CD14-positive monocyte (primary cell): ENCODE measurements around the gene PXN. TPM values are rescaled to one million over a fixed set of nuclear protein-coding genes. Genes with fewer than 3 reads are reported as not detected.

Source experiments
- DNase-seq, 3 donors: peaks; one replicate each; pipeline ENCODE4 v3.0.0-alpha.2; 2011 to 2022
- H2AFZ ChIP-seq: 2 replicates; pipeline ENCODE4 v1.6.0; 2012; ENCODE audit warnings: mild to moderate bottlenecking, low read depth, low read length, inconsistent platforms; ENCODE audit not compliant: insufficient read depth, poor library complexity, severe bottlenecking
- H3K27ac ChIP-seq, 2 donors: 1 replicate in 1 of 2; 2 replicates in 1 of 2; pipeline ENCODE4 v1.5.1; 2012 to 2013; ENCODE audit warnings: low read length in 2 of 2, control low read depth in 1 of 2, inconsistent platforms in 1 of 2, low read depth in 1 of 2, mild to moderate bottlenecking in 1 of 2
- H3K27me3 ChIP-seq, 2 donors: one replicate each; pipeline versions ENCODE4 v1.6.0 to v1.6.1; 2011 to 2013; ENCODE audit warnings: low read length in 2 of 2; ENCODE audit not compliant: control insufficient read depth in 2 of 2, insufficient read depth in 2 of 2
- H3K36me3 ChIP-seq, 2 donors: replicated peaks in 1 of 2; 1 replicate in 1 of 2; 2 replicates in 1 of 2; pipeline versions ENCODE4 v1.5.1 to v1.6.1; 2012 to 2013; ENCODE audit warnings: low read length in 2 of 2, control low read depth in 1 of 2, inconsistent platforms in 1 of 2, mild to moderate bottlenecking in 1 of 2; ENCODE audit not compliant: insufficient read depth in 2 of 2, control insufficient read depth in 1 of 2
- H3K4me1 ChIP-seq, 2 donors: 1 replicate in 1 of 2; 2 replicates in 1 of 2; pipeline versions ENCODE4 v1.5.1 to v1.6.1; 2012 to 2013; ENCODE audit warnings: low read length in 2 of 2, control low read depth in 1 of 2, inconsistent platforms in 1 of 2, mild to moderate bottlenecking in 1 of 2, moderate library complexity in 1 of 2; ENCODE audit not compliant: insufficient read depth in 2 of 2, control insufficient read depth in 1 of 2
- H3K4me2 ChIP-seq: replicated peaks from 2 replicates; pipeline ENCODE3; 2012; ENCODE audit warnings: low read length, moderate library complexity, mild to moderate bottlenecking; ENCODE audit not compliant: poor library complexity, severe bottlenecking; ENCODE audit errors: extremely low read depth
- H3K4me3 ChIP-seq, 3 experiments: fragments of 200-600 bp in 1 of 3; sonication (generic) in 1 of 3; replicated peaks in 1 of 3; 1 replicate in 2 of 3; 2 replicates in 1 of 3; pipeline ENCODE4 v1.5.1; 2011 to 2013; ENCODE audit warnings: low read length in 3 of 3, mild to moderate bottlenecking in 3 of 3, control low read depth in 2 of 3, low read depth in 2 of 3, inconsistent platforms in 1 of 3, moderate library complexity in 1 of 3
- H3K79me2 ChIP-seq: 2 replicates; pipeline ENCODE4 v1.6.0; 2012; ENCODE audit warnings: mild to moderate bottlenecking, control low read depth, inconsistent platforms, low read length, moderate library complexity; ENCODE audit not compliant: insufficient read depth
- H3K9ac ChIP-seq: 2 replicates; pipeline ENCODE4 v1.6.0; 2017; ENCODE audit warnings: low read length, mild to moderate bottlenecking; ENCODE audit not compliant: insufficient read depth, poor library complexity, severe bottlenecking
- H3K9me3 ChIP-seq, 2 donors: replicated peaks in 1 of 2; 1 replicate in 1 of 2; 2 replicates in 1 of 2; pipeline versions ENCODE4 v1.5.1 to v1.6.1; 2012 to 2013; ENCODE audit warnings: low read length in 2 of 2, control low read depth in 1 of 2; ENCODE audit not compliant: control insufficient read depth in 1 of 2, insufficient read depth in 1 of 2
- H4K20me1 ChIP-seq: 2 replicates; pipeline ENCODE4 v1.6.0; 2012; ENCODE audit warnings: mild to moderate bottlenecking, low read length, control low read depth, moderate library complexity; ENCODE audit not compliant: insufficient read depth
- H3K27ac Mint-ChIP-seq, 7 donors: one replicate each; pipeline ENCODE4 v1.8.0; 2020; ENCODE audit warnings: mild to moderate bottlenecking in 7 of 7, mixed read lengths in 7 of 7, moderate library complexity in 6 of 7, inconsistent platforms in 2 of 7
- H3K27me3 Mint-ChIP-seq, 3 donors: one replicate each; pipeline ENCODE4 v1.8.0; 2021 to 2022; ENCODE audit warnings: low read depth in 3 of 3, mild to moderate bottlenecking in 3 of 3, mixed read lengths in 3 of 3, moderate library complexity in 3 of 3, inconsistent platforms in 1 of 3
- H3K36me3 Mint-ChIP-seq, 2 donors: one replicate each; pipeline ENCODE4 v1.8.0; 2020; ENCODE audit warnings: mixed read lengths in 2 of 2, inconsistent platforms in 1 of 2, mild to moderate bottlenecking in 1 of 2
- H3K4me1 Mint-ChIP-seq: one replicate; pipeline ENCODE4 v1.8.0; 2020; ENCODE audit warnings: mild to moderate bottlenecking, mixed read lengths
- H3K4me3 Mint-ChIP-seq, 2 donors: one replicate each; pipeline ENCODE4 v1.8.0; 2020; ENCODE audit warnings: mild to moderate bottlenecking in 2 of 2, mixed read lengths in 2 of 2, moderate library complexity in 1 of 2
- H3K9me3 Mint-ChIP-seq, 7 donors: one replicate each; pipeline ENCODE4 v1.8.0; 2020 to 2022; ENCODE audit warnings: mixed read lengths in 7 of 7, mild to moderate bottlenecking in 6 of 7, moderate library complexity in 6 of 7, inconsistent platforms in 2 of 7
- CTCF ChIP-seq: fragments of 200-600 bp; IDR thresholded peaks from one replicate; pipeline ENCODE4 v1.8.0; 2022; ENCODE audit warnings: antibody characterized with exemption, mild to moderate bottlenecking
- WGBS: methylation state at CpG from one replicate; pipeline ENCODE4 v1.1.5; 2013; ENCODE audit warnings: missing lambda C conversion rate; ENCODE audit not compliant: insufficient coverage; 5-methylcytosine and 5-hydroxymethylcytosine counted together
- intact Hi-C, 2 donors: fragments of 100-400 bp; cut with micrococcal nuclease; formaldehyde crosslinking; loops; one replicate each; pipeline versions ENCODE4 v1.15.0 to v1.15.1; 2023
- polyA plus RNA-seq, 3 donors: library from polyadenylated mRNA; depleted of rRNA in 1 of 3; unstranded in 2 of 3; stranded (reverse) in 1 of 3; fragments of 300-500 nt in 2 of 3; fragments of >200 nt in 1 of 3; fragmentation: Illumina TruSeq in 2 of 3; gene quantifications; 1 replicate in 2 of 3; 2 replicates in 1 of 3; pipeline ENCODE4 v1.2.3, GENCODE V29; 2012 to 2021
- small RNA-seq: library from RNA; depleted of rRNA; stranded (forward); fragments of <200 nt; gene quantifications from one replicate; pipeline ENCODE3, GENCODE V24; 2012; ENCODE audit warnings: low read depth; ENCODE audit not compliant: insufficient read length

The PXN gene
- polyA plus RNA-seq, 3 donors: 62.5 to 106 (median 98.4) TPM

- Mint-ChIP-seq H3K27ac (peak overlapping the region in 2 of 7 donors; percentile 30 to 62), H3K4me3 (no peak overlapping the region), H3K9me3 (no peaks in the 10 kb centered on the region)
Observed at GRCh38 chr12:120162763-120163162, 102.8 kb downstream of the PXN start.

GRCh38 chr12:120161852-120162251, 103.7 kb downstream of the PXN start:
- peaks cover 77 to 94% of the 10 kb centered on the region in 2 donors for H3K36me3 Mint-ChIP-seq
- H3K4me1 ChIP-seq: no peaks in the 10 kb centered on the region

More at GRCh38 chr12:120162763-120163162, 102.8 kb downstream of the PXN start:
- Histone ChIP-seq H3K9me3 (no peaks in the 10 kb centered on the region), H2AFZ (no peak overlapping the region), H3K4me2 (no peak overlapping the region), H3K27me3 (no peaks in the 10 kb centered on the region), H3K36me3 (peaks cover 79 to 88% of the 10 kb centered on the region in 2 donors), H3K9ac (no peak overlapping the region), H3K79me2 (no peaks in the 10 kb centered on the region), H3K4me3 (no peak overlapping the region), H3K4me1 (no peaks in the 10 kb centered on the region), H4K20me1 (no peaks in the 10 kb centered on the region), H3K27ac (no peak overlapping the region)
- Mint-ChIP-seq H3K27me3 (peaks cover 0 to 1% (median 0%) of the 10 kb centered on the region in 3 donors), H3K36me3 (peaks cover 70 to 92% of the 10 kb centered on the region in 2 donors), H3K4me1 (no peaks in the 10 kb centered on the region)
- intact Hi-C loops: no loop called here
- WGBS: no CpG with 5 or more reads among the region's 8 CpGs
- DNase-seq: no peak
- TF ChIP-seq CTCF: no peak

More at GRCh38 chr12:120161852-120162251, 103.7 kb downstream of the PXN start:
- H4K20me1 ChIP-seq: no peaks in the 10 kb centered on the region
- no peaks in the 10 kb centered on the region for H3K27me3 ChIP-seq
- H3K9me3 ChIP-seq: no peaks in the 10 kb centered on the region
- intact Hi-C loops: no loop called here
- no peak overlapping the region for H2AFZ ChIP-seq
- no peak overlapping the region for H3K9ac ChIP-seq
- Mint-ChIP-seq H3K27ac (no peak overlapping the region), H3K27me3 (peaks cover 0 to 1% (median 0%) of the 10 kb centered on the region in 3 donors), H3K4me1 (no peaks in the 10 kb centered on the region), H3K4me3 (no peak overlapping the region), H3K9me3 (no peaks in the 10 kb centered on the region)
- peaks cover 82 to 88% of the 10 kb centered on the region in 2 donors for H3K36me3 ChIP-seq
- TF ChIP-seq CTCF: no peak
- no peak for DNase-seq
- H3K4me2 ChIP-seq: no peak overlapping the region
- 99% methylated on average over 10 of the region's 11 CpGs for WGBS
- no peak overlapping the region for H3K27ac ChIP-seq
- H3K4me3 ChIP-seq: no peak overlapping the region
- no peaks in the 10 kb centered on the region for H3K79me2 ChIP-seq

Small RNAs within 50 kb of the gene (small RNA-seq; reads per million reads assigned to genes)
- 68.7 reads per million, percentile 95 among the genes with 10 or more reads in this experiment for gene RNU4-1
- gene RNU4-2: 398 reads per million, percentile 98 among the genes with 10 or more reads in this experiment
- gene RNU6-1088P: not detected

Other genes with a start within 250 kb of the PXN start
- 10 to 100 TPM; 20.4 to 27.3 (median 21.6) TPM for gene RAB35, start 149.0 kb downstream of the PXN start, polyA plus RNA-seq
- gene GCN1, start 71.0 kb downstream of the PXN start, polyA plus RNA-seq: 10 to 100 TPM in 1 of 3 donors, 1 to 10 TPM in 2; 5.0 to 22.1 (median 8.3) TPM
- 1,000 to 10,000 TPM in 1 of 3 donors, 100 to 1,000 TPM in 2; 650 to 1,928 (median 651) TPM for gene RPLP0, start 64.6 kb downstream of the PXN start, polyA plus RNA-seq
- 10 to 100 TPM in 1 of 3 donors, not detected in 2; 52.3 TPM for gene RNU4-2, start 26.2 kb upstream of the PXN start, polyA plus RNA-seq
- gene RNU4-1, start 27.5 kb upstream of the PXN start, polyA plus RNA-seq: not detected
- under 1 TPM; 0.30 to 0.72 (median 0.53) TPM for gene SIRT4, start 36.6 kb upstream of the PXN start, polyA plus RNA-seq
- gene PLA2G1B, start 62.0 kb upstream of the PXN start, polyA plus RNA-seq: not detected
- not detected for gene MSI1, start 103.4 kb upstream of the PXN start, polyA plus RNA-seq
- gene COX6A1, start 172.4 kb upstream of the PXN start, polyA plus RNA-seq: 100 to 1,000 TPM; 345 to 924 (median 901) TPM
- gene TRIAP1, start 180.7 kb upstream of the PXN start, polyA plus RNA-seq: 10 to 100 TPM; 11.3 to 61.9 (median 57.0) TPM
- gene GATC, start 180.7 kb upstream of the PXN start, polyA plus RNA-seq: 10 to 100 TPM; 10.7 to 13.8 (median 11.3) TPM
- 100 to 1,000 TPM; 127 to 218 (median 200) TPM for gene SRSF9, start 204.0 kb upstream of the PXN start, polyA plus RNA-seq
- 100 to 1,000 TPM; 184 to 504 (median 486) TPM for gene DYNLL1, start 230.4 kb upstream of the PXN start, polyA plus RNA-seq